ENCODE results near the gene OCEL1.

OCEL1 gene

GRCh38 chr19:17243211-17243829 is 17.3 kb downstream of the OCEL1 start:
- peak overlapping the region; percentile 89 for H3K27ac ChIP-seq
- DNase-seq (ENCODE audit: low spot score): no peak
- CTCF ChIA-PET: interaction anchor here (0.6 to 1.7 kb wide), 4 partner anchors 17 to 40 kb away, joined by 3 to 6 read pairs (median 3); no protein-coding TSS in a partner anchor
- POLR2A ChIA-PET (ENCODE audit: low non-redundant PET): interaction anchor here (0.5 to 0.6 kb wide), 2 partner anchors 50 to 65 kb away, joined by 3 to 4 read pairs; no protein-coding TSS in a partner anchor
- TF ChIP-seq CTCF (conservative IDR thresholded peaks at IDR 0.05; ENCODE audit: low read depth): no peak

- CTCF ChIA-PET: interaction anchor here (0.6 to 1.7 kb wide), 2 partner anchors 16 to 17 kb away, joined by 3 to 6 read pairs; no protein-coding TSS in a partner anchor
- peak; percentile 45 for DNase-seq (ENCODE audit: low spot score)
- POLR2A ChIA-PET (ENCODE audit: low non-redundant PET): interaction anchor here (0.5 to 1.1 kb wide), 3 partner anchors 8 to 64 kb away, joined by 3 to 4 read pairs (median 3); no protein-coding TSS in a partner anchor
- TF ChIP-seq CTCF (conservative IDR thresholded peaks at IDR 0.05; ENCODE audit: low read depth): no peak
- H3K27ac ChIP-seq: peak overlapping the region; percentile 89
Observed at GRCh38 chr19:17243830-17244617, 18.0 kb downstream of the OCEL1 start.

- DNase-seq (ENCODE audit: low spot score): no peak
- H3K27ac ChIP-seq: peak overlapping the region; percentile 89
- ChIA-PET POLR2A (ENCODE audit: low non-redundant PET) (interaction anchor here (1.1 kb wide), 1 partner anchor 9 kb away, joined by 3 read pairs; no protein-coding TSS in a partner anchor), CTCF (no interaction called here)
- no peak for TF ChIP-seq CTCF (conservative IDR thresholded peaks at IDR 0.05; ENCODE audit: low read depth)
Observed at GRCh38 chr19:17244618-17245534, 18.9 kb downstream of the OCEL1 start.

- no peak for DNase-seq (ENCODE audit: low spot score)
- ChIA-PET POLR2A (ENCODE audit: low non-redundant PET) (no interaction called here), CTCF (no interaction called here)
- H3K27ac ChIP-seq: peak within 1 kb of the TSS; percentile 89
- no peak for TF ChIP-seq CTCF (conservative IDR thresholded peaks at IDR 0.05; ENCODE audit: low read depth)
Observed at GRCh38 chr19:17245535-17245984, 19.5 kb downstream of the OCEL1 start, which contains the start of gene NR2F6. Gene NR2F6 (minus strand): TSS chr19:17245919. CDS start chr19:17245220, 699 bp downstream.

- H3K27ac ChIP-seq: peak overlapping the region; percentile 89
- no peak for DNase-seq (ENCODE audit: low spot score)
- ChIA-PET CTCF (no interaction called here), POLR2A (ENCODE audit: low non-redundant PET) (no interaction called here)
- no peak for TF ChIP-seq CTCF (conservative IDR thresholded peaks at IDR 0.05; ENCODE audit: low read depth)
Observed at GRCh38 chr19:17246681-17247425, 20.8 kb downstream of the OCEL1 start.
